H9 (cell line): Measurements from ENCODE around the gene CDK6. TPM values are rescaled to one million over a fixed set of nuclear protein-coding genes. Genes with fewer than 3 reads are reported as not detected.
A peak's percentile ranks its signal among the peaks of the same experiment; 100 is the strongest.

ENCODE experiments used
- DNase-seq: peaks from one replicate; pipeline ENCODE4 v3.0.0-alpha.2; 2017
- H2AFZ ChIP-seq: one replicate; pipeline ENCODE4 v1.6.1; 2013; ENCODE audit warnings: mild to moderate bottlenecking, low read length, control low read depth, moderate library complexity
- H2AK5ac ChIP-seq: 2 replicates; pipeline ENCODE4 v1.6.1; 2013; ENCODE audit warnings: low read length, control low read depth, mixed read lengths; ENCODE audit not compliant: insufficient read length
- H2BK120ac ChIP-seq: one replicate; pipeline ENCODE4 v1.6.1; 2013; ENCODE audit warnings: low read depth, mild to moderate bottlenecking, low read length, control low read depth, inconsistent platforms; ENCODE audit not compliant: poor library complexity, severe bottlenecking
- H2BK12ac ChIP-seq: 2 replicates; pipeline ENCODE4 v1.6.1; 2013; ENCODE audit warnings: low read length, control low read depth, mixed read lengths, low read depth; ENCODE audit not compliant: insufficient read length
- H2BK15ac ChIP-seq: 2 replicates; pipeline ENCODE4 v1.6.1; 2013; ENCODE audit warnings: low read depth, low read length, control low read depth
- H2BK20ac ChIP-seq: one replicate; pipeline ENCODE4 v1.6.1; 2013; ENCODE audit warnings: low read depth, mild to moderate bottlenecking, low read length, control low read depth, inconsistent platforms; ENCODE audit not compliant: poor library complexity, severe bottlenecking
- H2BK5ac ChIP-seq: 2 replicates; pipeline ENCODE4 v1.6.1; 2013; ENCODE audit warnings: low read length, control low read depth, mixed read lengths; ENCODE audit not compliant: insufficient read length
- H3K14ac ChIP-seq: 2 replicates; pipeline ENCODE4 v1.6.1; 2013; ENCODE audit warnings: low read length, control low read depth; ENCODE audit not compliant: insufficient read depth
- H3K18ac ChIP-seq: 2 replicates; pipeline ENCODE4 v1.6.1; 2013; ENCODE audit warnings: low read depth, mild to moderate bottlenecking, mixed read lengths, low read length, control low read depth; ENCODE audit not compliant: insufficient read length
- H3K23ac ChIP-seq: 2 replicates; pipeline ENCODE4 v1.6.1; 2013; ENCODE audit warnings: low read length, control low read depth, mixed read lengths, low read depth; ENCODE audit not compliant: insufficient read length
- H3K23me2 ChIP-seq: 2 replicates; pipeline ENCODE4 v1.6.1; 2013; ENCODE audit warnings: low read depth, mild to moderate bottlenecking, mixed read lengths, low read length, control low read depth; ENCODE audit not compliant: insufficient read length, poor library complexity, severe bottlenecking
- H3K27ac ChIP-seq: 2 replicates; pipeline ENCODE4 v1.5.1; 2013; ENCODE audit warnings: low read length, control low read depth, mixed read lengths, low read depth; ENCODE audit not compliant: insufficient read length
- H3K27me3 ChIP-seq: 2 replicates; pipeline ENCODE4 v1.6.1; 2013; ENCODE audit warnings: low read length, control low read depth, inconsistent platforms; ENCODE audit not compliant: insufficient read depth
- H3K4ac ChIP-seq: 2 replicates; pipeline ENCODE4 v1.6.1; 2013; ENCODE audit warnings: low read depth, mild to moderate bottlenecking, control low read depth, inconsistent platforms, low read length, moderate library complexity
- H3K4me1 ChIP-seq: 2 replicates; pipeline ENCODE4 v1.6.1; 2013; ENCODE audit warnings: low read length, control low read depth, inconsistent platforms; ENCODE audit not compliant: insufficient read depth
- H3K4me2 ChIP-seq: 2 replicates; pipeline ENCODE4 v1.6.1; 2013; ENCODE audit warnings: low read length, control low read depth, mixed read lengths; ENCODE audit not compliant: insufficient read length, insufficient read depth
- H3K56ac ChIP-seq: 2 replicates; pipeline ENCODE4 v1.6.1; 2013; ENCODE audit warnings: low read depth, mild to moderate bottlenecking, mixed read lengths, low read length, control low read depth; ENCODE audit not compliant: insufficient read length
- H3K79me1 ChIP-seq: 2 replicates; pipeline ENCODE4 v1.6.1; 2013; ENCODE audit warnings: low read depth, mild to moderate bottlenecking, moderate library complexity, low read length, control low read depth, inconsistent platforms; ENCODE audit not compliant: insufficient read depth, poor library complexity, severe bottlenecking
- H3K79me2 ChIP-seq: 2 replicates; pipeline ENCODE4 v1.6.1; 2013; ENCODE audit warnings: low read length, control low read depth, inconsistent platforms; ENCODE audit not compliant: insufficient read depth
- H3K9ac ChIP-seq: 2 replicates; pipeline ENCODE4 v1.6.1; 2013; ENCODE audit warnings: low read length, control low read depth, mixed read lengths; ENCODE audit not compliant: insufficient read length; ENCODE audit errors: extremely low read depth
- H3K9me3 ChIP-seq: one replicate; pipeline ENCODE4 v1.6.1; 2013; ENCODE audit warnings: low read depth, low read length, inconsistent platforms; ENCODE audit not compliant: control insufficient read depth
- H3T11ph ChIP-seq: one replicate; pipeline ENCODE4 v1.6.1; 2013; ENCODE audit warnings: mild to moderate bottlenecking, low read length, control low read depth, inconsistent platforms
- H4K20me1 ChIP-seq: one replicate; pipeline ENCODE4 v1.6.1; 2013; ENCODE audit not compliant: control insufficient read depth, insufficient read length, insufficient read depth
- H4K5ac ChIP-seq: 2 replicates; pipeline ENCODE4 v1.6.1; 2013; ENCODE audit warnings: low read depth, mild to moderate bottlenecking, mixed read lengths, low read length, control low read depth; ENCODE audit not compliant: insufficient read length
- H4K8ac ChIP-seq: replicated peaks from 2 replicates; pipeline ENCODE4 v1.6.1; 2013; ENCODE audit warnings: low read length, control low read depth, mixed read lengths, low read depth; ENCODE audit not compliant: insufficient read length
- H4K91ac ChIP-seq: 2 replicates; pipeline ENCODE4 v1.6.1; 2013; ENCODE audit warnings: low read depth, mild to moderate bottlenecking, moderate library complexity, mixed read lengths, low read length, control low read depth; ENCODE audit not compliant: insufficient read length
- H3K27ac Mint-ChIP-seq, 3 experiments: 2 replicates in 2 of 3; 3 replicates in 1 of 3; pipeline ENCODE4 v1.8.0; 2020 to 2021; ENCODE audit warnings: mixed read lengths in 3 of 3, mild to moderate bottlenecking in 1 of 3, moderate library complexity in 1 of 3
- H3K27me3 Mint-ChIP-seq: 2 replicates; pipeline ENCODE4 v1.8.0; 2021; ENCODE audit warnings: low read depth, mild to moderate bottlenecking, moderate library complexity, mixed read lengths
- H3K36me3 Mint-ChIP-seq, 3 experiments: 2 replicates in 2 of 3; 3 replicates in 1 of 3; pipeline ENCODE4 v1.8.0; 2020 to 2021; ENCODE audit warnings: low read depth in 3 of 3, mixed read lengths in 3 of 3; ENCODE audit not compliant: insufficient read depth in 1 of 3
- H3K4me1 Mint-ChIP-seq, 2 experiments: 2 replicates each; pipeline ENCODE4 v1.8.0; 2020; ENCODE audit warnings: mixed read lengths in 2 of 2
- H3K4me3 Mint-ChIP-seq, 2 experiments: 2 replicates in 1 of 2; 3 replicates in 1 of 2; pipeline ENCODE4 v1.8.0; 2020 to 2021; ENCODE audit warnings: mild to moderate bottlenecking in 2 of 2, mixed read lengths in 2 of 2, moderate library complexity in 1 of 2
- H3K9me3 Mint-ChIP-seq, 2 experiments: 2 replicates in 1 of 2; 3 replicates in 1 of 2; pipeline ENCODE4 v1.8.0; 2020; ENCODE audit warnings: mild to moderate bottlenecking in 2 of 2, mixed read lengths in 2 of 2, moderate library complexity in 1 of 2
- CTCF ChIP-seq: fragments of 200-600 bp; sonication (generic); conservative IDR thresholded peaks from 3 replicates; pipeline ENCODE4 v1.8.0; 2021; ENCODE audit warnings: antibody characterized with exemption, mild to moderate bottlenecking
- WGBS: extraction: QIAGEN DNeasy Blood & Tissue Kit; methylation state at CpG from one replicate; pipeline ENCODE4 v1.1.7; 2013; ENCODE audit warnings: missing lambda C conversion rate, low lambda C conversion rate, mixed read lengths; ENCODE audit not compliant: insufficient read length; ENCODE audit errors: extremely low coverage; 5-methylcytosine and 5-hydroxymethylcytosine counted together
- total RNA-seq: library from RNA; stranded (reverse); gene quantifications from 2 replicates; pipeline ENCODE4 v1.2.1, GENCODE V29; 2021

Gene CDK6
- total RNA-seq, 1 experiment from 2014 or later, result 30.0 TPM

- no peaks in the 10 kb centered on the region for H3K4me1 ChIP-seq
- H4K91ac ChIP-seq, result no peak overlapping the region
- no peaks in the 10 kb centered on the region for H3K27me3 ChIP-seq
- H3K4me3 Mint-ChIP-seq, result no peak overlapping the region
- H3K9me3 ChIP-seq, result no peaks in the 10 kb centered on the region
- no peak for TF ChIP-seq CTCF
- peak overlapping the region in 1 of 3 experiments; percentile 45; a peak in 2 of 7 replicates for H3K27ac Mint-ChIP-seq
- no peaks in the 10 kb centered on the region for H4K20me1 ChIP-seq
- H3K23ac ChIP-seq, result no peak overlapping the region
- no peaks in the 10 kb centered on the region for H3K79me1 ChIP-seq
- no peak overlapping the region for H4K5ac ChIP-seq
- H2BK12ac ChIP-seq, result no peak overlapping the region
- no peak overlapping the region for H3K4ac ChIP-seq
- H3K9ac ChIP-seq, result no peak overlapping the region
- no peak overlapping the region for H3K56ac ChIP-seq
- no peaks in the 10 kb centered on the region for H3K9me3 Mint-ChIP-seq
- no peak overlapping the region for H3K27ac ChIP-seq
- DNase-seq, result no peak
- H2BK120ac ChIP-seq, result no peak overlapping the region
- no peaks in the 10 kb centered on the region for H3K23me2 ChIP-seq
- no peak overlapping the region for H3K4me2 ChIP-seq
- H3K36me3 Mint-ChIP-seq, result no peaks in the 10 kb centered on the region
- peaks cover 5 to 6% of the 10 kb centered on the region in 2 experiments; a peak in 3 of 4 replicates for H3K4me1 Mint-ChIP-seq
- H3T11ph ChIP-seq, result no peak overlapping the region
- no peak overlapping the region for H2BK20ac ChIP-seq
- H3K14ac ChIP-seq, result no peak overlapping the region
- H2AFZ ChIP-seq, result no peak overlapping the region
- H2AK5ac ChIP-seq, result no peak overlapping the region
- H3K79me2 ChIP-seq, result no peaks in the 10 kb centered on the region
- no peak overlapping the region for H3K18ac ChIP-seq
- no peak overlapping the region for H2BK5ac ChIP-seq
- no peak overlapping the region for H4K8ac ChIP-seq
- WGBS, result no CpG with 5 or more reads among the region's 4 CpGs
- H2BK15ac ChIP-seq, result no peak overlapping the region
- H3K27me3 Mint-ChIP-seq, result no peaks in the 10 kb centered on the region
Measured at GRCh38 chr7:92641921-92642511, 194.4 kb downstream of the CDK6 start.
